A549 (cell line): Measurements from ENCODE around the gene GIMAP5.

ENCODE experiments used
- BCL3 ChIP-seq: fragments of >200 bp; sonication (Bioruptor Twin); formaldehyde crosslinking; IDR thresholded peaks from 3 replicates; pipeline ENCODE4 v1.6.1; 2016
- CHD4 ChIP-seq: fragments of 200-600 bp; sonication (generic); IDR thresholded peaks from 2 replicates; pipeline ENCODE4 v1.6.1; 2016; ENCODE audit warnings: antibody characterized with exemption, mild to moderate bottlenecking, borderline replicate concordance
- CTCF ChIP-seq: fragments of >200 bp; sonication (Bioruptor Twin); formaldehyde crosslinking; IDR thresholded peaks from 3 replicates; pipeline ENCODE4 v1.5.1; 2016
- EHMT2 ChIP-seq: fragments of 200-600 bp; sonication (generic); IDR thresholded peaks from 2 replicates; pipeline ENCODE4 v1.6.1; 2016; ENCODE audit warnings: antibody characterized with exemption, low read depth, mild to moderate bottlenecking, moderate library complexity
- EP300 ChIP-seq, 2 experiments: fragments of >200 bp; sonication (Bioruptor Twin); formaldehyde crosslinking; IDR thresholded peaks; 2 replicates in 1 of 2; 3 replicates in 1 of 2; pipeline ENCODE4 v1.6.1; 2016 to 2017
- ESRRA ChIP-seq: fragments of 150-350 bp; IDR thresholded peaks from 2 replicates; pipeline ENCODE4 v1.6.1; 2014; ENCODE audit warnings: mild to moderate bottlenecking, low read length, borderline replicate concordance
- JUN ChIP-seq, 2 experiments: fragments of >200 bp; sonication (Bioruptor Twin); formaldehyde crosslinking; IDR thresholded peaks; 2 replicates in 1 of 2; 3 replicates in 1 of 2; pipeline ENCODE4 v1.6.1; 2016 to 2017
- MAX ChIP-seq: IDR thresholded peaks from 2 replicates; pipeline ENCODE4 v1.6.1; 2012
- POLR2A ChIP-seq: IDR thresholded peaks from 2 replicates; pipeline ENCODE4 v1.6.1; 2012; ENCODE audit warnings: mild to moderate bottlenecking, low read length
- RAD21 ChIP-seq, 2 experiments: fragments of >200 bp in 1 of 2; sonication (Bioruptor Twin) in 1 of 2; formaldehyde crosslinking in 1 of 2; IDR thresholded peaks in 1 of 2; conservative IDR thresholded peaks in 1 of 2; 2 replicates in 1 of 2; 3 replicates in 1 of 2; pipeline ENCODE4 v1.6.1; 2012 to 2018; ENCODE audit warnings: inconsistent platforms in 1 of 2
- RCOR1 ChIP-seq: fragments of 150-350 bp; IDR thresholded peaks from 2 replicates; pipeline ENCODE4 v1.6.1; 2014; ENCODE audit warnings: antibody characterized with exemption, low read length, low read depth

- no peak for TF ChIP-seq MAX
- no peak for TF ChIP-seq BCL3
- TF ChIP-seq POLR2A: no peak
- TF ChIP-seq CTCF: no peak
- TF ChIP-seq RAD21 (conservative IDR thresholded peaks at IDR 0.05 in 1 of 2, IDR thresholded peaks at IDR 0.05 in 1 of 2): no peak
- no peak for TF ChIP-seq EP300 (IDR thresholded peaks at IDR 0.05)
- no peak for TF ChIP-seq CHD4
- TF ChIP-seq JUN (IDR thresholded peaks at IDR 0.05): no peak
- TF ChIP-seq ESRRA: no peak
- TF ChIP-seq EHMT2: no peak
- TF ChIP-seq RCOR1: no peak
Measured at GRCh38 chr7:150736864-150737263, 354 bp upstream of the GIMAP5 start.
